K562 (cell line): ENCODE results near the gene PRELID2. TPM values are rescaled to one million over a fixed set of nuclear protein-coding genes. Genes with fewer than 3 reads are reported as not detected.

ENCODE experiments used
- HDAC2 ChIP-seq: fragments of 450-650 bp; IDR thresholded peaks from 2 replicates; pipeline ENCODE4 v1.6.1; 2016; ENCODE audit warnings: mild to moderate bottlenecking
- HDAC6 ChIP-seq: IDR thresholded peaks from 2 replicates; pipeline ENCODE4 v1.6.1; 2012; ENCODE audit warnings: low read depth, mild to moderate bottlenecking, control low read depth, inconsistent platforms, low read length, moderate library complexity
- MYC ChIP-seq, 2 experiments: fragments of 250-450 bp in 1 of 2; sonication (Bioruptor Pico) in 1 of 2; IDR thresholded peaks; 2 replicates each; pipeline versions ENCODE4 v1.5.1 to v1.6.1; 2012 to 2021; ENCODE audit warnings: low read depth in 2 of 2, borderline replicate concordance in 1 of 2, improper control_type of control experiment in 1 of 2, low read length in 1 of 2, mild to moderate bottlenecking in 1 of 2, moderate library complexity in 1 of 2
- ZFP36 ChIP-seq: fragments of 150-350 bp; IDR thresholded peaks from 2 replicates; pipeline ENCODE4 v1.6.1; 2018; ENCODE audit warnings: low read length, low read depth; ENCODE audit not compliant: partially characterized antibody
- polyA plus RNA-seq, 8 experiments: library from polyadenylated mRNA; depleted of rRNA in 4 of 8; stranded (reverse) in 5 of 8; unstranded in 3 of 8; fragments of >200 nt; fragmentation: Nextera tagmentation in 2 of 8; fragmentation: Illumina TruSeq in 1 of 8; extraction: Ambion mirVana in 2 of 8; extraction: Trizol in 1 of 8; gene quantifications; 2 replicates each; pipeline versions ENCODE4 v1.2.1 to v1.2.3, GENCODE V29; 2011 to 2014; ENCODE audit warnings: inconsistent platforms in 1 of 8, missing spikeins in 1 of 8
- total RNA-seq, 7 experiments: library from RNA; depleted of rRNA in 6 of 7; stranded (reverse); fragments of >200 nt in 6 of 7; fragmentation: Illumina TruSeq in 2 of 7; extraction: Trizol in 2 of 7; gene quantifications; 2 replicates each; pipeline versions ENCODE4 v1.2.1 to v1.2.3, GENCODE V29; 2011 to 2021; ENCODE audit warnings: low replicate concordance in 1 of 7
- TF ChIP-seq, protein P1 (sequence below): fragments of 250-450 bp; sonication (Bioruptor Pico); IDR thresholded peaks from 2 replicates; pipeline ENCODE4 v1.8.0; 2022; ENCODE audit warnings: moderate library complexity, mild to moderate bottlenecking, inconsistent platforms
- TF ChIP-seq, protein P2 (sequence below): sonication (generic); formaldehyde crosslinking; IDR thresholded peaks from 2 replicates; pipeline ENCODE4 v1.9.0; 2022; ENCODE audit warnings: mild to moderate bottlenecking, missing genetic modification reagents
- TF ChIP-seq, protein P3 (sequence below): fragments of 450-650 bp; IDR thresholded peaks from 2 replicates; pipeline ENCODE4 v1.6.1; 2017; ENCODE audit warnings: antibody characterized with exemption, mild to moderate bottlenecking
- TF ChIP-seq, protein P4 (sequence below): fragments of 450-650 bp; IDR thresholded peaks from 2 replicates; pipeline ENCODE4 v1.6.1; 2016; ENCODE audit warnings: mild to moderate bottlenecking, moderate library complexity

Gene PRELID2
- total and polyA plus RNA-seq, 9 of the 15 experiments (the other 6 are each of a cell fraction or from before 2014, with no cell fraction given) = 6.4 to 68.2 (median 28.8) TPM

DNA sequence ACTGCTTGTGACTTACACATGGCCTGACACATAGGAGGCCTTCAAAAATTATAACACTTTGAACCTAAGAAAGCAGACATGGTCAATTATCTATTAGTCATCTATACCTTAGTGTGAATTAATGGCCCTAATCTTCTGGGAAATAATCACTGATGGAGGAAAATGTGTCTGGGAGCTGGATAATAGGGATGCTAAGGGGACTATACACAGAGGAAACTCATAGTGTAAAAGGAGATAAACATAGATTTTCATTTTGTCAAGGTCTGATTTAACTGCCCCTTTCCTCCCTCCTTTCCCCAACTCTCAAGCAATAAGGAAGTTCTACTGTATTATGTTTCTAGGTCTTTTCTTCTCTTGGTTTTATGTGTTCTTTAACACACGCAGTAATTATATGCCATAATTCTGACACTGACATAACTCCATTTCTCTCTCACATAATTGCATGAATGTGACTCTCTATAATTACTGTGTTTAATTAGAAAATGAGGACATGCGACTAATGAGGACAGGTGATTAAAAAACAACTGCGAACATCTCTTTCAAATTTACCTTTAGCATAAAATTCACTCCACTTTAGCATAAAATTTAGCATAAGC lies 18.7 kb upstream of the PRELID2 start (continued):
- TF ChIP-seq, protein P1, sequence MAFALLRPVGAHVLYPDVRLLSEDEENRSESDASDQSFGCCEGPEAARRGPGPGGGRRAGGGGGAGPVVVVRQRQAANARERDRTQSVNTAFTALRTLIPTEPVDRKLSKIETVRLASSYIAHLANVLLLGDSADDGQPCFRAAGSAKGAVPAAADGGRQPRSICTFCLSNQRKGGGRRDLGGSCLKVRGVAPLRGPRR (CRISPR knock-in tag) = no peak
- TF ChIP-seq HDAC6 (no peak), ZFP36 (no peak), MYC (IDR thresholded peaks at IDR 0.05; ENCODE audit: low read depth, low read length) (no peak; the same call in 1 of the 2 replicates), MYC (CRISPR knock-in tag; IDR thresholded peaks at IDR 0.05; ENCODE audit: borderline replicate concordance, low read depth) (no peak), HDAC2 (no peak)
- TF ChIP-seq, protein P2, sequence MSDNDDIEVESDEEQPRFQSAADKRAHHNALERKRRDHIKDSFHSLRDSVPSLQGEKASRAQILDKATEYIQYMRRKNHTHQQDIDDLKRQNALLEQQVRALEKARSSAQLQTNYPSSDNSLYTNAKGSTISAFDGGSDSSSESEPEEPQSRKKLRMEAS (CRISPR knock-in tag) = no peak
- TF ChIP-seq, protein P3, sequence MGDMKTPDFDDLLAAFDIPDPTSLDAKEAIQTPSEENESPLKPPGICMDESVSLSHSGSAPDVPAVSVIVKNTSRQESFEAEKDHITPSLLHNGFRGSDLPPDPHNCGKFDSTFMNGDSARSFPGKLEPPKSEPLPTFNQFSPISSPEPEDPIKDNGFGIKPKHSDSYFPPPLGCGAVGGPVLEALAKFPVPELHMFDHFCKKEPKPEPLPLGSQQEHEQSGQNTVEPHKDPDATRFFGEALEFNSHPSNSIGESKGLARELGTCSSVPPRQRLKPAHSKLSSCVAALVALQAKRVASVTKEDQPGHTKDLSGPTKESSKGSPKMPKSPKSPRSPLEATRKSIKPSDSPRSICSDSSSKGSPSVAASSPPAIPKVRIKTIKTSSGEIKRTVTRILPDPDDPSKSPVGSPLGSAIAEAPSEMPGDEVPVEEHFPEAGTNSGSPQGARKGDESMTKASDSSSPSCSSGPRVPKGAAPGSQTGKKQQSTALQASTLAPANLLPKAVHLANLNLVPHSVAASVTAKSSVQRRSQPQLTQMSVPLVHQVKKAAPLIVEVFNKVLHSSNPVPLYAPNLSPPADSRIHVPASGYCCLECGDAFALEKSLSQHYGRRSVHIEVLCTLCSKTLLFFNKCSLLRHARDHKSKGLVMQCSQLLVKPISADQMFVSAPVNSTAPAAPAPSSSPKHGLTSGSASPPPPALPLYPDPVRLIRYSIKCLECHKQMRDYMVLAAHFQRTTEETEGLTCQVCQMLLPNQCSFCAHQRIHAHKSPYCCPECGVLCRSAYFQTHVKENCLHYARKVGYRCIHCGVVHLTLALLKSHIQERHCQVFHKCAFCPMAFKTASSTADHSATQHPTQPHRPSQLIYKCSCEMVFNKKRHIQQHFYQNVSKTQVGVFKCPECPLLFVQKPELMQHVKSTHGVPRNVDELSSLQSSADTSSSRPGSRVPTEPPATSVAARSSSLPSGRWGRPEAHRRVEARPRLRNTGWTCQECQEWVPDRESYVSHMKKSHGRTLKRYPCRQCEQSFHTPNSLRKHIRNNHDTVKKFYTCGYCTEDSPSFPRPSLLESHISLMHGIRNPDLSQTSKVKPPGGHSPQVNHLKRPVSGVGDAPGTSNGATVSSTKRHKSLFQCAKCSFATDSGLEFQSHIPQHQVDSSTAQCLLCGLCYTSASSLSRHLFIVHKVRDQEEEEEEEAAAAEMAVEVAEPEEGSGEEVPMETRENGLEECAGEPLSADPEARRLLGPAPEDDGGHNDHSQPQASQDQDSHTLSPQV = peak; percentile 6; the same call in 1 of the 2 replicates
- TF ChIP-seq, protein P4, sequence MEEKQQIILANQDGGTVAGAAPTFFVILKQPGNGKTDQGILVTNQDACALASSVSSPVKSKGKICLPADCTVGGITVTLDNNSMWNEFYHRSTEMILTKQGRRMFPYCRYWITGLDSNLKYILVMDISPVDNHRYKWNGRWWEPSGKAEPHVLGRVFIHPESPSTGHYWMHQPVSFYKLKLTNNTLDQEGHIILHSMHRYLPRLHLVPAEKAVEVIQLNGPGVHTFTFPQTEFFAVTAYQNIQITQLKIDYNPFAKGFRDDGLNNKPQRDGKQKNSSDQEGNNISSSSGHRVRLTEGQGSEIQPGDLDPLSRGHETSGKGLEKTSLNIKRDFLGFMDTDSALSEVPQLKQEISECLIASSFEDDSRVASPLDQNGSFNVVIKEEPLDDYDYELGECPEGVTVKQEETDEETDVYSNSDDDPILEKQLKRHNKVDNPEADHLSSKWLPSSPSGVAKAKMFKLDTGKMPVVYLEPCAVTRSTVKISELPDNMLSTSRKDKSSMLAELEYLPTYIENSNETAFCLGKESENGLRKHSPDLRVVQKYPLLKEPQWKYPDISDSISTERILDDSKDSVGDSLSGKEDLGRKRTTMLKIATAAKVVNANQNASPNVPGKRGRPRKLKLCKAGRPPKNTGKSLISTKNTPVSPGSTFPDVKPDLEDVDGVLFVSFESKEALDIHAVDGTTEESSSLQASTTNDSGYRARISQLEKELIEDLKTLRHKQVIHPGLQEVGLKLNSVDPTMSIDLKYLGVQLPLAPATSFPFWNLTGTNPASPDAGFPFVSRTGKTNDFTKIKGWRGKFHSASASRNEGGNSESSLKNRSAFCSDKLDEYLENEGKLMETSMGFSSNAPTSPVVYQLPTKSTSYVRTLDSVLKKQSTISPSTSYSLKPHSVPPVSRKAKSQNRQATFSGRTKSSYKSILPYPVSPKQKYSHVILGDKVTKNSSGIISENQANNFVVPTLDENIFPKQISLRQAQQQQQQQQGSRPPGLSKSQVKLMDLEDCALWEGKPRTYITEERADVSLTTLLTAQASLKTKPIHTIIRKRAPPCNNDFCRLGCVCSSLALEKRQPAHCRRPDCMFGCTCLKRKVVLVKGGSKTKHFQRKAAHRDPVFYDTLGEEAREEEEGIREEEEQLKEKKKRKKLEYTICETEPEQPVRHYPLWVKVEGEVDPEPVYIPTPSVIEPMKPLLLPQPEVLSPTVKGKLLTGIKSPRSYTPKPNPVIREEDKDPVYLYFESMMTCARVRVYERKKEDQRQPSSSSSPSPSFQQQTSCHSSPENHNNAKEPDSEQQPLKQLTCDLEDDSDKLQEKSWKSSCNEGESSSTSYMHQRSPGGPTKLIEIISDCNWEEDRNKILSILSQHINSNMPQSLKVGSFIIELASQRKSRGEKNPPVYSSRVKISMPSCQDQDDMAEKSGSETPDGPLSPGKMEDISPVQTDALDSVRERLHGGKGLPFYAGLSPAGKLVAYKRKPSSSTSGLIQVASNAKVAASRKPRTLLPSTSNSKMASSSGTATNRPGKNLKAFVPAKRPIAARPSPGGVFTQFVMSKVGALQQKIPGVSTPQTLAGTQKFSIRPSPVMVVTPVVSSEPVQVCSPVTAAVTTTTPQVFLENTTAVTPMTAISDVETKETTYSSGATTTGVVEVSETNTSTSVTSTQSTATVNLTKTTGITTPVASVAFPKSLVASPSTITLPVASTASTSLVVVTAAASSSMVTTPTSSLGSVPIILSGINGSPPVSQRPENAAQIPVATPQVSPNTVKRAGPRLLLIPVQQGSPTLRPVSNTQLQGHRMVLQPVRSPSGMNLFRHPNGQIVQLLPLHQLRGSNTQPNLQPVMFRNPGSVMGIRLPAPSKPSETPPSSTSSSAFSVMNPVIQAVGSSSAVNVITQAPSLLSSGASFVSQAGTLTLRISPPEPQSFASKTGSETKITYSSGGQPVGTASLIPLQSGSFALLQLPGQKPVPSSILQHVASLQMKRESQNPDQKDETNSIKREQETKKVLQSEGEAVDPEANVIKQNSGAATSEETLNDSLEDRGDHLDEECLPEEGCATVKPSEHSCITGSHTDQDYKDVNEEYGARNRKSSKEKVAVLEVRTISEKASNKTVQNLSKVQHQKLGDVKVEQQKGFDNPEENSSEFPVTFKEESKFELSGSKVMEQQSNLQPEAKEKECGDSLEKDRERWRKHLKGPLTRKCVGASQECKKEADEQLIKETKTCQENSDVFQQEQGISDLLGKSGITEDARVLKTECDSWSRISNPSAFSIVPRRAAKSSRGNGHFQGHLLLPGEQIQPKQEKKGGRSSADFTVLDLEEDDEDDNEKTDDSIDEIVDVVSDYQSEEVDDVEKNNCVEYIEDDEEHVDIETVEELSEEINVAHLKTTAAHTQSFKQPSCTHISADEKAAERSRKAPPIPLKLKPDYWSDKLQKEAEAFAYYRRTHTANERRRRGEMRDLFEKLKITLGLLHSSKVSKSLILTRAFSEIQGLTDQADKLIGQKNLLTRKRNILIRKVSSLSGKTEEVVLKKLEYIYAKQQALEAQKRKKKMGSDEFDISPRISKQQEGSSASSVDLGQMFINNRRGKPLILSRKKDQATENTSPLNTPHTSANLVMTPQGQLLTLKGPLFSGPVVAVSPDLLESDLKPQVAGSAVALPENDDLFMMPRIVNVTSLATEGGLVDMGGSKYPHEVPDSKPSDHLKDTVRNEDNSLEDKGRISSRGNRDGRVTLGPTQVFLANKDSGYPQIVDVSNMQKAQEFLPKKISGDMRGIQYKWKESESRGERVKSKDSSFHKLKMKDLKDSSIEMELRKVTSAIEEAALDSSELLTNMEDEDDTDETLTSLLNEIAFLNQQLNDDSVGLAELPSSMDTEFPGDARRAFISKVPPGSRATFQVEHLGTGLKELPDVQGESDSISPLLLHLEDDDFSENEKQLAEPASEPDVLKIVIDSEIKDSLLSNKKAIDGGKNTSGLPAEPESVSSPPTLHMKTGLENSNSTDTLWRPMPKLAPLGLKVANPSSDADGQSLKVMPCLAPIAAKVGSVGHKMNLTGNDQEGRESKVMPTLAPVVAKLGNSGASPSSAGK = 0 out of 2 replicates have a peak, but pooled peaks have one; percentile 14
